Measurements from ENCODE around the gene SHC2. TPM values are rescaled to one million over a fixed set of nuclear protein-coding genes. Genes with fewer than 3 reads are reported as not detected.

SHC2 gene
- total and polyA plus RNA-seq, 2 of the 13 experiments (the other 11 are each of a cell fraction or from before 2014, with no cell fraction given) = 9.0 to 18.3 TPM

GRCh38 chr19:498511-498891, 37.7 kb upstream of the SHC2 start (continued):
- no peak for TF ChIP-seq TEF (CRISPR knock-in tag; IDR thresholded peaks at IDR 0.05)
- no peak for TF ChIP-seq RFXANK (CRISPR knock-in tag; IDR thresholded peaks at IDR 0.05)
- no peak for TF ChIP-seq ZNF251 (CRISPR knock-in tag; IDR thresholded peaks at IDR 0.05)
- TF ChIP-seq ZNF407 (CRISPR knock-in tag; IDR thresholded peaks at IDR 0.05; ENCODE audit: not compliant biosample characterization) = no peak
- TF ChIP-seq RCOR2 (CRISPR knock-in tag; IDR thresholded peaks at IDR 0.05) = no peak
- TF ChIP-seq MYC (CRISPR knock-in tag; IDR thresholded peaks at IDR 0.05; ENCODE audit: borderline replicate concordance) = no peak
- TF ChIP-seq SRSF1 (optimal IDR thresholded peaks at IDR 0.05; ENCODE audit: low read depth, low read length) = peak; percentile 22
- 0 out of 2 replicates have a peak, but pooled peaks have one; percentile 36 for TF ChIP-seq ZNF563 (CRISPR knock-in tag; IDR thresholded peaks at IDR 0.05)
- no peak for TF ChIP-seq ZNF644 (CRISPR knock-in tag; IDR thresholded peaks at IDR 0.05; ENCODE audit: low read depth)
- TF ChIP-seq STAT5B (CRISPR knock-in tag; IDR thresholded peaks at IDR 0.05) = no peak
- no peak for TF ChIP-seq SNAPC2 (CRISPR knock-in tag; IDR thresholded peaks at IDR 0.05)
- no peak for TF ChIP-seq ZFP36L2 (CRISPR knock-in tag; IDR thresholded peaks at IDR 0.05)
- TF ChIP-seq ELK4 (CRISPR knock-in tag; IDR thresholded peaks at IDR 0.05; ENCODE audit: borderline replicate concordance) = no peak
- no peak for TF ChIP-seq TSC22D2 (CRISPR knock-in tag; IDR thresholded peaks at IDR 0.05; ENCODE audit: borderline replicate concordance)
- TF ChIP-seq RBFOX2 (IDR thresholded peaks at IDR 0.05; ENCODE audit: low read depth, low read length) = peak; percentile 25; the same call in 1 of the 2 replicates
- TF ChIP-seq CAMTA2 (CRISPR knock-in tag; IDR thresholded peaks at IDR 0.05; ENCODE audit: borderline replicate concordance) = no peak
- TF ChIP-seq ZNF253 (CRISPR knock-in tag; IDR thresholded peaks at IDR 0.05; ENCODE audit: borderline replicate concordance) = no peak
- TF ChIP-seq ZNF281 (CRISPR knock-in tag; IDR thresholded peaks at IDR 0.05; ENCODE audit: borderline replicate concordance) = no peak
- no peak for TF ChIP-seq GATA4 (IDR thresholded peaks at IDR 0.05; ENCODE audit: borderline replicate concordance, low read depth)
